ENCODE results near the gene NECTIN2.

DNA sequence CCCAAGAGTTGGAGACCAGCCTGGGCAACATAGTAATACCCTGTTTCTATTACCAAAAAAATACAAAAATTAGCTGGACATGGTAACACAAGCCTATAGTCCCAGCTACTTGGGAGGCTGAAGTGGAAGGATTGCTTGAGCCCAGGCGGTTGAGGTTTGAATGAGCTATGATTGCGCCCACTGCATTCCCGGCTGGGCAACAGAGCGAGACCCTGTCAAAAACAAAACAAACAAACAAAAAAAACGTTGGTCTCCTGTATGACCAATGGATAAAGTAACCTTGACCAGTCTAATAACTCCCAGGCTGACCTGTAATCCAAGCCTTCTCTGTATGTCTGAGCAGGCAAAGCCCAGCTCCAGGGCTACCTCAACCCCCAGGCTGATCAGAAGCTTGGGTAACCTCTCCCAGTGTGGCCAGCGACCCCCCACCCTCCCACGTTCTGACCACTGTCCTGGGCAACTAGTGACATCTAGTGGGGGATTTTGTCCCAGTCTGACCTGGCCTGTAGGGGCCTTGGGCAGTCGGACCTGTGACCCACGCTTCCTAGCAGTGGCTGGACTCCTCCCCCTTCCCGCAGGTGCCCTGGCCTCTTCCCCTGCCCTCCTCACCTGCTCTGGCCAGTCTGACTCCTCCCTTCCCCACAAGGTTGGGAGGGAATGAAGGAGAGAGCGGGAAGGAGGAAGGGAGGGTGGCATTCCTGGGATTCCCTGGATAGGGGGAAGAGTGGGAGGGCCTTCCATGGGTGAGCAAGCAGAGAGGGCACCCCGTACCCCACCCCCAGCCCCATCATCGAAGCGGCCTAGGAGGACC, 38.2 kb upstream of the NECTIN2 start:
- TF ChIP-seq POLR2AphosphoS5 (IDR thresholded peaks at IDR 0.05; ENCODE audit: low read depth, low read length) (no peak), POLR2A (IDR thresholded peaks at IDR 0.05; ENCODE audit: low read depth, low read length) (no peak), TAF1 (IDR thresholded peaks at IDR 0.05; ENCODE audit: borderline replicate concordance, low read depth, low read length) (no peak)
